Activated naive CD4-positive, alpha-beta T cell (primary cell): Measurements from ENCODE around the gene ATG12.

ENCODE experiments used
- DNase-seq, 4 experiments: peaks; one replicate each; lab custom pipeline; 2025; lab: John Stamatoyannopoulos, UW

The ATG12 gene

GRCh38 chr5:115806986-115807653 is 34.2 kb downstream of the ATG12 start:
- no peak for DNase-seq

DNA sequence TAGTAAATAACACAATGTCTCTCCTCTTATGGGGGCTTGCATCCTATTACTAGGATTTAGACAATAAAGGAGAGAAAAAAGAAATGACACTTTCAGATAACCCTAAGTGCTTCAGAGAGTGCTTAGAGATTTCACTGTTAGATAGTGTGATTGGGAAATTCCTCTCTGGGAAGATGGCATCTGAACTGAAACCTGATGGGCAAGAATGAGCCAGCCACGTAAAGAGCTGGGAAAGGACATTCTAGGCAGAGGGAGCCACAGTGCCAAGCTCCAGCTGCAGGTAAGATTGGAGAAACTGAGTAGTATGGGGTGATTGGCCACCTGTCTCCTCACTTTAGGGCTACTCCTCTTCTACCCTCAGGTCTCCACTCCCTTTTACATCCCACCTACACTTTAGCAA is 39.4 kb downstream of the ATG12 start:
- no peak for DNase-seq

GRCh38 chr5:115801152-115801551 is 40.2 kb downstream of the ATG12 start:
- DNase-seq: no peak

GRCh38 chr5:115800108-115800507 is 41.3 kb downstream of the ATG12 start:
- DNase-seq: no peak

GRCh38 chr5:115798252-115798651 is 43.1 kb downstream of the ATG12 start:
- no peak for DNase-seq

DNA sequence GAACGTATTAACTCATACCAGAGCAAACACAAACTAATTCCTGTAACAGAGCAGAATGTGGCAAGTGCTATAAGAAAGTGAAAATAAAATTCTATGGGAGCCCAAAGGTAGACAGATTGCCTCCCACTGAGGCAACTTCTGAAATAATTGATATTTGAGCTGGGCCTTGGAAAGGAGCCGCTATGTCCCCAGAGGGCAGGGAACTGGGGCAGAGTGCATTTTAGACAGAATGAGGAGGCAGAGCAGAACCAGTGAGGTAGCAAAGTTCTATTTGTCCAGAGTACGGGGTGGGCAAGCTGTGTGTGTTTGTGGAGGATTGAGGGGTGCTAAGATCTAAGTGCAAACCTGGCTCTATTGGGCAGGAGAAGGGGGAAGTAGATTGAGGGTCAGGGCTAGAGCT is 44.7 kb downstream of the ATG12 start:
- no peak for DNase-seq

DNA sequence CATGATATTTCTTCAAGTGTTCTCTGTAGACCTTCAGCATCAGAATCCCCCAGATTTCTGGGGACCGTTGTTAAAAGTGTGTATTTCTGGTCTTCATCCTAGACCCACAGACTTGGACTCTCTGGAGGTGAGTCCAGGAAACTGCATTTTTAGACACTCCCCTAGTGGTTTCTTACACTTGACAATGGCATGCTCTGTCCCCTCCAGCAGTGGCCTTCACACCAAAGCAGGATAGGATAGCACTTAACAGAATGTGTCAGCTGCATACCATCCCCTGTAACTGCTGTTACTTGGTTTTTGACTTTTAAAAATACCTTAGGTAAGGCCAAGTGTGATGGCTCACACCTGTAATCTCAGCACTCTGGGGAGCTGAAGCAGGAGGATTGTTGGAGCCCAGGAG is 45.7 kb downstream of the ATG12 start:
- no peak for DNase-seq

- DNase-seq: no peak
Measured at GRCh38 chr5:115788440-115788839, 52.9 kb downstream of the ATG12 start.

DNA sequence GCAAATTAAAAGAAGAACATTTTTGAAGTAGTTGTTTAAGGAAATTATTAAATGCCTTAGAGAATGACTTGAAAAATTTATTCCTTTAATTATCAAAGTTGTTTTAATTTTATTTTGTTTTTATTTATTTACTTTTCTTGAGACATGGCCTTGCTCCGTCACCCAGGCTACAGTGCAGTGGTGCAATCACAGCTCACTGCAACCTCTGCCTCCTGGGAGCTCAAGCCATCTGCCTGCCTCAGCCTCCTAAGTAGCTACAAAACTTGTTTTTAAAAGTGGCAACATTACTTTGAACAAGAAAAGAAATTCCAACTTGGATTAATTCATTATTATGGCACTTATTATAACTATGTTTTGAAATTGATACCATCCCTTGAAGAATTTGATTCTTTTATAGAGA is 53.9 kb downstream of the ATG12 start:
- no peak for DNase-seq

- DNase-seq: no peak
Measured at GRCh38 chr5:115785381-115786065, 55.8 kb downstream of the ATG12 start.

GRCh38 chr5:115778417-115778816 is 62.9 kb downstream of the ATG12 start:
- no peak for DNase-seq
